Spleen (tissue), 7 donors: Measurements from ENCODE around the gene USP6NL.

Source experiments
- CTCF ChIP-seq, 11 experiments: fragments of 200-600 bp in 7 of 11; fragments of 450-650 bp in 4 of 11; sonication (generic) in 4 of 11; IDR thresholded peaks in 8 of 11; conservative IDR thresholded peaks in 3 of 11; 1 replicate in 7 of 11; 2 replicates in 4 of 11; pipeline versions ENCODE4 v1.4.0 to v1.8.0; 2016 to 2021; ENCODE audit warnings: antibody characterized with exemption in 11 of 11, inconsistent platforms in 4 of 11, mild to moderate bottlenecking in 1 of 11
- POLR2A ChIP-seq, 3 donors: fragments of 450-650 bp; IDR thresholded peaks; one replicate each; pipeline ENCODE4 v1.5.1; 2017; ENCODE audit warnings: antibody characterized with exemption in 3 of 3, mild to moderate bottlenecking in 1 of 3
- POLR2AphosphoS5 ChIP-seq, 3 donors: sonication (generic); formaldehyde crosslinking; IDR thresholded peaks; one replicate each; pipeline ENCODE4 v1.5.1; 2017; ENCODE audit warnings: antibody characterized with exemption in 3 of 3
- donor health status: DM: no; HTN: no; CAD: no; lungs with moderate emphysema.
- donor health status: DM: no; HTN: no; CAD: no.
- donor health status: DM: no; HTN: no; CAD: no.

DNA sequence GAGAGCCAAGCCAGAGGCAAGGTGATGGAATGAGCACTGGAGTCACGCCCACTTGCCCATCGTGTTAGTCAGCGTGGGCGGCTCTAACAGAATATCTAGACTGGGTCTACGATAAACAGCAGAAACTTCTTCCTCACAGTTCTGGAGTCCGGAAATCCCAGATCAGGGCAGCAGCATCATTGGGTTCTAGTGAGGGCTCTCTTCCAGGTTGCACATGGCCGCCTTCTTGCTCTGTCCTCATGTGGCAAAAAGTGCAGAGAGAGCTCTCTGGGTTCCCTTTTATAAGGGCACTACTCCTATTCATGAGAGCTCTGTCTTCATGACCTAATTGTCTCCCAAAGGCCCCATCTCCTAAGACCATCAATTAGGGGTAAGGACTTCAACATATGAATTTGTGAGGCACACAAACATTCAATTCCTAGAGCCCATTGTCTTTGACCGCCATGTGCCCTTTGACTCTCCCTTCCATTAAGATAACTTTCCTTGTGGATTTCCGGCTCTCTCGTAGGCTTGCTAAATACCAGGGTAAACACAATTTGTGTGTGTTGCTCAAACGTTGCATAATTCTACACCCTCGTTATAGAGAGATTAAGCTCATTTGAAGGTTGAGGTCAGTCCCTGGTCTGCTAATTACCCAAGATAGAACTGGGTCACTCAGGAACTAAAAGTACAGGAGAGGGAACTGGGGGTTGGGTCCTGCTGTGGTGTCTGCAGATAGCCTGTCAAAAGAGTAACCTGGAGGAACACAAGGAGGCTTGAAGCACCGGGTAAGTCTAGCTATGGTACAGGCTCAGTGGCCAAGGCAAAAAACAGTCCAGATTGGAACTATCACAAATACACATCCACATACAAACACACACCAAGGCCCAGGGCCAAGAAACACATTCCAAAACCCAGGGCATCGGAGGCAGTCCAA is 28.7 kb upstream of the USP6NL start:
- TF ChIP-seq CTCF (IDR thresholded peaks at IDR 0.05 in 8 of 11, conservative IDR thresholded peaks at IDR 0.05 in 3 of 11) (no peak), POLR2A (IDR thresholded peaks at IDR 0.05) (no peak), POLR2AphosphoS5 (IDR thresholded peaks at IDR 0.05) (no peak)
